Measurements from ENCODE around the gene SPINK14. TPM values are rescaled to one million over a fixed set of nuclear protein-coding genes. Genes with fewer than 3 reads are reported as not detected.

The SPINK14 gene, protein sequence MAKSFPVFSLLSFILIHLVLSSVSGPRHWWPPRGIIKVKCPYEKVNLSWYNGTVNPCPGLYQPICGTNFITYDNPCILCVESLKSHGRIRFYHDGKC
- not detected in 2 replicates for polyA plus RNA-seq
- not detected in 2 replicates for polyA minus RNA-seq

DNA sequence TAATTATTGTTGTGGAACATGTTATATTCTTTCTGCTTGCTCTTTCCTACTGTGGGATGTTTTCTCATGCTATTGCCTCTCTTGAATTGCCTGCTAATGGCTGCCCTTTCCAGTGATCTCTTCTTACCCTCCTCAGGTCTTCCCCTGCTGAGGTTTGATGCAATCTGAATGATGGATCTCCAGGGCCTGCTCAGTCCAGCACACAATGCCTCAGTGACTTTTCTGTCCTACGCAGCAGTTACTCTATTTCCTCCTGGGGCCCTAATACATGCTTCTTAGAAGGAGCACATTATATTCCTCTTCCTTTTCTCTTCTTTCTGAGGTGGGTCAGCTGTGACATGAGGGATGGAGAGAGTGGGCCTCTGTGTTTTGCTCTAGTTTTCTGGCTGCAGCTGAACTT lies at the start of gene SPINK14:
Gene SPINK14, plus strand, starts transcription at position 301 of the 400 bp plus-strand sequence. CDS start 1,187 bp downstream, outside the sequence.
- TF ChIP-seq MXI1 (conservative IDR thresholded peaks at IDR 0.05; ENCODE audit: poor library complexity, severe bottlenecking) (no peak), EZH2 (IDR thresholded peaks at IDR 0.05; ENCODE audit: borderline replicate concordance, insufficient read depth, low read length, poor library complexity, severe bottlenecking) (no peak), EP300 (conservative IDR thresholded peaks at IDR 0.05; ENCODE audit: poor library complexity, severe bottlenecking) (no peak)
- H3K9me2 ChIP-seq (ENCODE audit: insufficient read depth, low read length), result no peaks in the 10 kb centered on the region
- no peak within 1 kb of the TSS for H3K4me3 ChIP-seq (ENCODE audit: low read length)
- no peak within 1 kb of the TSS for H3K27ac ChIP-seq (ENCODE audit: low read length)
- H2AFZ ChIP-seq (ENCODE audit: low read depth, low read length), result no peak within 1 kb of the TSS
- no peak within 1 kb of the TSS for H3K9ac ChIP-seq (ENCODE audit: low read length)
- H3K79me2 ChIP-seq (replicated peaks; ENCODE audit: insufficient read depth, low read length), result no peaks in the 10 kb centered on the region
- no peak within 1 kb of the TSS for H3K4me2 ChIP-seq (ENCODE audit: low read length)
- no peaks in the 10 kb centered on the region for H3K36me3 ChIP-seq (ENCODE audit: insufficient read depth, low read length)
- H3F3A ChIP-seq (ENCODE audit: insufficient read depth, low read length, poor library complexity, severe bottlenecking), result no peaks in the 10 kb centered on the region
- no peaks in the 10 kb centered on the region for H3K27me3 ChIP-seq (ENCODE audit: insufficient read depth, low read depth, low read length)
- no peaks in the 10 kb centered on the region for H4K20me1 ChIP-seq (ENCODE audit: insufficient read depth)
- H3K9me3 ChIP-seq (ENCODE audit: low read length), result no peaks in the 10 kb centered on the region

DNA sequence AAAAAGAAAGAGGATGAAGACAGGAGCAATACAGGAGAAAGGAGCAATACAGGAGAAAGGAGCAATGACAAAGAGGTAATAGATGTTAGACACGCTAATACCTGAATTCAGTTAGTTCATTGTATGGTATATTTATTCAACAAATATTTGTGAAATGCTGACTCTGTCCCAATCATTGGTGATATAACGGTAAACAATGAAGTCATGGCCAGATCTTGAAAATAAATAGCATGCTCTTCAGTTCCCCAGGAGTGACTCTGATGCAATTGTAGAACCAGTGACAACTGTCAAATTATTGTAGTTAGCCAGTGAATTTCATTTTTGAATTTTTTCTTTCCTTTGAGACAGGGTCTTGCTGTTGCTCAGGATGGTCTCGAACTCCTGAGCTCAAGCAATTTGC lies 48.0 kb upstream of the SPINK14 start:
- H3K27me3 ChIP-seq (ENCODE audit: insufficient read depth, low read depth, low read length), result no peaks in the 10 kb centered on the region
- H3K79me2 ChIP-seq (replicated peaks; ENCODE audit: insufficient read depth, low read length), result no peaks in the 10 kb centered on the region
- no peak for TF ChIP-seq EZH2 (IDR thresholded peaks at IDR 0.05; ENCODE audit: borderline replicate concordance, insufficient read depth, low read length, poor library complexity, severe bottlenecking)
- TF ChIP-seq EP300 (conservative IDR thresholded peaks at IDR 0.05; ENCODE audit: poor library complexity, severe bottlenecking), result no peak
- no peak for TF ChIP-seq MXI1 (conservative IDR thresholded peaks at IDR 0.05; ENCODE audit: poor library complexity, severe bottlenecking)
- TF ChIP-seq RAD21 (conservative IDR thresholded peaks at IDR 0.05), result no peak
- TF ChIP-seq TAF1 (IDR thresholded peaks at IDR 0.05; ENCODE audit: low read depth), result no peak
- TF ChIP-seq, protein P1, sequence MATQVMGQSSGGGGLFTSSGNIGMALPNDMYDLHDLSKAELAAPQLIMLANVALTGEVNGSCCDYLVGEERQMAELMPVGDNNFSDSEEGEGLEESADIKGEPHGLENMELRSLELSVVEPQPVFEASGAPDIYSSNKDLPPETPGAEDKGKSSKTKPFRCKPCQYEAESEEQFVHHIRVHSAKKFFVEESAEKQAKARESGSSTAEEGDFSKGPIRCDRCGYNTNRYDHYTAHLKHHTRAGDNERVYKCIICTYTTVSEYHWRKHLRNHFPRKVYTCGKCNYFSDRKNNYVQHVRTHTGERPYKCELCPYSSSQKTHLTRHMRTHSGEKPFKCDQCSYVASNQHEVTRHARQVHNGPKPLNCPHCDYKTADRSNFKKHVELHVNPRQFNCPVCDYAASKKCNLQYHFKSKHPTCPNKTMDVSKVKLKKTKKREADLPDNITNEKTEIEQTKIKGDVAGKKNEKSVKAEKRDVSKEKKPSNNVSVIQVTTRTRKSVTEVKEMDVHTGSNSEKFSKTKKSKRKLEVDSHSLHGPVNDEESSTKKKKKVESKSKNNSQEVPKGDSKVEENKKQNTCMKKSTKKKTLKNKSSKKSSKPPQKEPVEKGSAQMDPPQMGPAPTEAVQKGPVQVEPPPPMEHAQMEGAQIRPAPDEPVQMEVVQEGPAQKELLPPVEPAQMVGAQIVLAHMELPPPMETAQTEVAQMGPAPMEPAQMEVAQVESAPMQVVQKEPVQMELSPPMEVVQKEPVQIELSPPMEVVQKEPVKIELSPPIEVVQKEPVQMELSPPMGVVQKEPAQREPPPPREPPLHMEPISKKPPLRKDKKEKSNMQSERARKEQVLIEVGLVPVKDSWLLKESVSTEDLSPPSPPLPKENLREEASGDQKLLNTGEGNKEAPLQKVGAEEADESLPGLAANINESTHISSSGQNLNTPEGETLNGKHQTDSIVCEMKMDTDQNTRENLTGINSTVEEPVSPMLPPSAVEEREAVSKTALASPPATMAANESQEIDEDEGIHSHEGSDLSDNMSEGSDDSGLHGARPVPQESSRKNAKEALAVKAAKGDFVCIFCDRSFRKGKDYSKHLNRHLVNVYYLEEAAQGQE (IDR thresholded peaks at IDR 0.05; ENCODE audit: borderline replicate concordance), result no peak
- TF ChIP-seq SMC3 (conservative IDR thresholded peaks at IDR 0.05; ENCODE audit: poor library complexity), result no peak
- TF ChIP-seq, protein P2, sequence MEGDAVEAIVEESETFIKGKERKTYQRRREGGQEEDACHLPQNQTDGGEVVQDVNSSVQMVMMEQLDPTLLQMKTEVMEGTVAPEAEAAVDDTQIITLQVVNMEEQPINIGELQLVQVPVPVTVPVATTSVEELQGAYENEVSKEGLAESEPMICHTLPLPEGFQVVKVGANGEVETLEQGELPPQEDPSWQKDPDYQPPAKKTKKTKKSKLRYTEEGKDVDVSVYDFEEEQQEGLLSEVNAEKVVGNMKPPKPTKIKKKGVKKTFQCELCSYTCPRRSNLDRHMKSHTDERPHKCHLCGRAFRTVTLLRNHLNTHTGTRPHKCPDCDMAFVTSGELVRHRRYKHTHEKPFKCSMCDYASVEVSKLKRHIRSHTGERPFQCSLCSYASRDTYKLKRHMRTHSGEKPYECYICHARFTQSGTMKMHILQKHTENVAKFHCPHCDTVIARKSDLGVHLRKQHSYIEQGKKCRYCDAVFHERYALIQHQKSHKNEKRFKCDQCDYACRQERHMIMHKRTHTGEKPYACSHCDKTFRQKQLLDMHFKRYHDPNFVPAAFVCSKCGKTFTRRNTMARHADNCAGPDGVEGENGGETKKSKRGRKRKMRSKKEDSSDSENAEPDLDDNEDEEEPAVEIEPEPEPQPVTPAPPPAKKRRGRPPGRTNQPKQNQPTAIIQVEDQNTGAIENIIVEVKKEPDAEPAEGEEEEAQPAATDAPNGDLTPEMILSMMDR (IDR thresholded peaks at IDR 0.05; ENCODE audit: poor library complexity, severe bottlenecking), result no peak
- TF ChIP-seq POLR2AphosphoS5 (IDR thresholded peaks at IDR 0.05), result no peak
- no peak overlapping the region for H3K4me3 ChIP-seq (ENCODE audit: low read length)
- no peak overlapping the region for H2AFZ ChIP-seq (ENCODE audit: low read depth, low read length)
- no peak overlapping the region for H3K4me2 ChIP-seq (ENCODE audit: low read length)
- no peaks in the 10 kb centered on the region for H3K36me3 ChIP-seq (ENCODE audit: insufficient read depth, low read length)
- H3K9me3 ChIP-seq (ENCODE audit: low read length), result no peaks in the 10 kb centered on the region
- no peak overlapping the region for H3K9ac ChIP-seq (ENCODE audit: low read length)
- H3K9me2 ChIP-seq (ENCODE audit: insufficient read depth, low read length), result no peaks in the 10 kb centered on the region
- H3F3A ChIP-seq (ENCODE audit: insufficient read depth, low read length, poor library complexity, severe bottlenecking), result no peaks in the 10 kb centered on the region
- no peak overlapping the region for H3K27ac ChIP-seq (ENCODE audit: low read length)
- no peaks in the 10 kb centered on the region for H4K20me1 ChIP-seq (ENCODE audit: insufficient read depth)
